SH-SY5Y (cell line): ENCODE results near the gene HERC2.

Source experiments
- GATA2 ChIP-seq: IDR thresholded peaks from 2 replicates; pipeline ENCODE4 v1.6.1; 2011; ENCODE audit warnings: mild to moderate bottlenecking, low read depth, low read length
- GATA3 ChIP-seq: IDR thresholded peaks from 2 replicates; pipeline ENCODE4 v1.6.1; 2011; ENCODE audit warnings: low read depth, mild to moderate bottlenecking, low read length, moderate library complexity

DNA sequence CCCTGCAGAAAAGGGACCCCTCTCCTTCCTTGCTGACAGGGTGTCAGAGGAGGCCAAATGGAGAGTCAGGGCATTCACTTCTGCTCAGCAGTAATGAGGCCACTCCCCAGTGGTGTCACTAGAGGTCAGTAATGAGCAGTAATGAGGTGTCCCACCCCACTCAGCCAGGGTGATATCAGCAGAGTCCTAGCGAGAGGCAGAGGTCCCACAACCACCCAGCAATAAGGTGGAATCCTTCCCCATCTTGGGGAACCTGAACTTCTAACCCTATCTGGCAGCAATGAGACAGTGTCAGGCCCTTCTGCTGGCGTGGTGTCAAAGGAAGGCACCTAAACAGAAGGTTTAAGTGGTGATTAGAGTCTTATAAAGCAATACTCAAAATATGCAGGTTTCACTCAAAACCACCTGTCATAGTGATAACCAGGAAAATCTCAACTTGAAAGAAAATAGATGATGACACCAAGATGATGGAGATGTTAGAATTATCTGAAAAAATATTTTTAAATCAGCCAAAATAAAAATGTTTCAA, 235.7 kb downstream of the HERC2 start:
- no peak for TF ChIP-seq GATA2
- TF ChIP-seq GATA3 = no peak
